Fibroblast of the conjunctiva (primary cell): ENCODE measurements around the gene IGFL1.
"Not testable (repeated sequence)": the region's sequence is repeated elsewhere in the genome, so short reads cannot be mapped to it uniquely, and the experiment has no call there.

ENCODE experiments used
- DNase-seq: peaks from one replicate; pipeline ENCODE4 v3.0.0-alpha.2; 2010; ENCODE audit warnings: low read depth

IGFL1 gene

DNA sequence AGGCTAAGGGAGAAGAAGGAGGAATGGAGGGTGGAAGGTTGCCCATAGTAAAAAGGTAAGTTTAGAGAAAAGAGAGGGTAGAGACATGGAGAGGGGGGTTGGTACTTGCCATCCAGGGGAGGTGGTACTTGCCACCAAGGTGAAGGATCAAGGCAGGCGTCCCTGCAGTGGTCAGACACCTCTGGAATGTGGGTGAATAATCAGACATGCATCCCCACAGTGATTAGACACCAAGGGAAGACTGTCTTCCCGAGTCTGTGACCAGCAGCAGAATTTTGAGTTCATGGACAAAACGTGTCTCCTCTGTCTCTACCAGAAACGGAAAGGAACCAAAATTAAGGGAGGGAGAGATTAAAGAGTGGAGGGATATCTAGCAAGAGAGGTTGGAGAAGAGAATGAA is 27.1 kb upstream of the IGFL1 start:
- no peak for DNase-seq

DNA sequence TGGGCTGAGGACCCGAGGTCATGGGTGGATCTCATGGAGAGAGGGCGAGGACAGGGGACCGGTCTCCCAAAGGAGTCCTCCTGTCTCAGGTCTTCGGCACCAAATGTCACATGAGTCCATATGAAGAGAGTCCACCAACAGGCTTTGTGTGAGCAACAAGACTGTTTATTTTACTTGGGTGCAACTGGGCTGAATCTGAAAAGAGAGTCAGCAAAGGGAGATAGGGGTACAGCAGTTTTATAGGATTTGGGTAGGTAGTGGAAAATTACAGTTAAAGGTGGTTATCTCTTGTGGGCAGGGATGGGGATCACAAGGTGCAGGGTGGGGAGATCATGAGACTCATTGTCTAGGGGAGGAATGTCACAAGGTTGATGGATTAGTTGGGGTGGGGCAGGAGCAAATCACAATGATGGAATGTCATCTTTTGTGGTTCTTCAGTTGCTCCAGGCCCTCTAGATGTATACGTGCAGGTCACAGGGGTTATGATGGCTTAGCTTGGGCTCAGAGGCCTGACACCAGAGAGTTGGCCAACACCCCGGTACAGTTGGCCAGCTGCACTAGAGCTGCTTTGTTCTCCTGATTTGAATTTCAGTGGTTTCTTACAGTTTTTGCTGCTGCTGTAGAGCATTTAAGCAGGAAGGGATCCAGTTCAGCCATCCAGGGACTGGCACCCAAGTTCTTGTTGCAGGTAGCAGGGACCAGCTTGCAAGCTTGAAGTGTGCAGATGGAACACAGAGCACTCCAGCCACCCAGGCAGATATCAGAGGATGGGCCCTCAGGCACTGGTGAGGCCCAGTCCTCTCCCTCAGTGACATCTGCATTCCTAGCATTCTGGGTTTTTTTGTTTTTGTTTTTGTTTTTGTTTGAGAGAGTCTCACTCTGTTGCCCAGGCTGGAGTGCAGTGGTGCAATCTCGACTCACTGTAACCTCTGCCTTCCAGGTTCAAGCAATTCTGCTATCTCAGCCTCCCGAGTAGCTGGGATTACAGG is 26.4 kb upstream of the IGFL1 start:
- DNase-seq, result no peak

DNA sequence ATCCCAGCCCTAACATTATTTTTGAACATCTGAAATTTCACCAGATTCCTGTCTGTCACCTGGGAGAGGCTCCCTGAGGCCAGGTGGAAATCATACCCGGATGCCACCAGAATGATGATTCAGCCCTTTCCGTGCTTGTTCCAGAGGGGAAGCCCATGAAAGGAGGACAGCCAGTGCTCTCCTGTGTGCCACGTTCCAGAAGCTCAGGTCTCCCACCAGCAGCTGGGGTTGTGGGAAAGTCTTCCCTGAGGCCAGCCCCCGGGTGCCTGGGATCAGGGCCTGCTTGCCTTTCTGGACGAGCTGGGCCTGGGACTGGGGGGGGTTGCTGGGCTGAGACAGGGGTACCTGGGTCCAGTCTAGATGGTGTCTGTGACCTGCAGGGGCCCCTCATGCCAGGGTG is 25.5 kb upstream of the IGFL1 start:
- no peak for DNase-seq

DNA sequence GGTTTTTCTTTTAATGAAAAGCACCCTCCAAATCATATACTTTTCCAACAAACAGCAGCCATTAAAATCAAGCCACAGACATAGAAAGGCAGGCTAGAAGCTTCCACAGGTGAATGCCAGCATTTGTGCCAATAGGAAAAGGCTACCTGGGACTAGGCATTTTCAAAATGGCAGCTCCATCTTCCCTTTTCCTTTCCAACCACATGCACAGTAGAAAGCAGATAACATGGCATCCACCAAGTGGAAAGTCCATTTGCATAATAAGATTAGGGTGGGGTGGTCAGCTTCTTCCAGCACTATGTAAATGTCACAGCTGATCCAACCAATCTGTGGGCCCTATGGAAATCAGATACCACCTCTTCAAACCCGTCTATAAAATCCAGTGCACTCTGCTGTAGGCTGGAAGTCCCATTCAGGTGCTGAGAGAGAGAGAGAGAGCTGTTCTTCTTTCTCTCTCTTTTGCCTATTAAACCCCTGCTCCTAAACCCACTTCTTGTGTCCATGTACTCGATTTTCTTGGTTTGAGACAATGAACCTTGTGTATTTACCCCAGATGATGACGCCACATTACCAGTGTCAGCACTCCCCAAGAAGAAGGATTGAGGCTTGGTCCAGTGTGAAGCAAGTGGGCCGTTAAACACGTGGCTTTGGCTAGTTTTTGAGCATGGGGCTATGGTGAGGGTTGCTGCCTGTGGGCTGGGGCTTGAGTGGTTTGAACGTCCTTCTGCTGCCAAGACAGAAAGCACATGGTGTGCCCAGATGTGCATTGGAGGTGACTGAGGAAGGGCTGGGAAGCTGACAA is 24.2 kb upstream of the IGFL1 start:
- DNase-seq, result no peak

DNA sequence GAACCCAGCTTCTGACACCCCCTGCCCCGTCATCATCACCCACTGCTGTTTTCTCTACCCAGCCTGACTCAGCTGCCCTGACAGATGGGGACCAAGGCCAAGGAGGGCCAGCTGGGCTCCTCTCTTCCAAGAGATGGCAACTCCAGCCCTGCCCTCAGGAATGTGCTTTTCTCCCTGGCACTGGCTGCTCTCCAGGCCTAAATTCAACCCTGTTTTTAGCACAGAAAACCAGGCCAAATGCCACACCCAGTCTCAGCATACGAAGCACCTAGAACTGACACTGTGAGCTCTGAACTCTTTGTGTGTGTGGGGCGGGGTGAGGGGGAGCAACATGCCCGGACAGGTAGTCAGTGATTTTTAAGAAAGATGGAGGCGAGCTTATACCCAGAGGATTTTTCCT is 23.4 kb upstream of the IGFL1 start:
- no peak for DNase-seq

DNA sequence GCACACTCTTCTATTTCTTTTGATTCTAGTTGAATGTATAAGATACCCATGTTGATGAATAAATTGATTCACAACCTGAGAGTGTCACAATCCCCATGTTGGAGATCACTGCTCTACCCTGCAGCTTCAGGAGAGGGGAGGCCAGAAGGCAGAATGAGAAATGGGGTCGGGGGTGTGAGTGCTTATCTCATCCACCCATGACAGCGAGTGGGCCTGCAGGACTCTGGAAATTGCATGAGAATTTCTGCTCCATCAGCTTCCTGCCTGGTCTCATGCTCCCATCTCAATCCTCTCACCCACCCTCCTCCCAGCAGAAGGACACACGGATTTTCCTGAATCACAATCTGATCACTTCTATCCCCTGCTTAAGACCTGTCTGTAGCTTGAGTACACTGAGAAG is 22.9 kb upstream of the IGFL1 start:
- DNase-seq, result no peak

DNA sequence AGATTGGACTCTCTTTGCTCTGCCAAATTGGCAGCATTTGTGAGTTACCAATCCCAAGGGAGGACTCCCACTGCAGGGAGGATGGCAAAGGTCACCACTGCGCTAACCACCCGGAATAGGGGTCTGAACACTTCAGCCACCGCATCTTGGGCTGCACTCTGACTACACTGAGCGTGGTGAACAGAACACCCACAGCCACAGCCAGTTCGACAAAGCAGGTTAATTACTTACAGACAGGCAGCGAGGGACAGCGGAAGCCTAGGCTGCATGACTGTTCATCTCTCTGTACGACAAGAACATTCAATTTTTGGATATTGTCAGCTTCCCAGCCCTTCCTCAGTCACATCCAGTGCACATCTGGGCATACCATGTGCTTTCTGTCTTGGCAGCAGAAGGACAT is 21.7 kb upstream of the IGFL1 start:
- not testable (repeated sequence) for DNase-seq

DNA sequence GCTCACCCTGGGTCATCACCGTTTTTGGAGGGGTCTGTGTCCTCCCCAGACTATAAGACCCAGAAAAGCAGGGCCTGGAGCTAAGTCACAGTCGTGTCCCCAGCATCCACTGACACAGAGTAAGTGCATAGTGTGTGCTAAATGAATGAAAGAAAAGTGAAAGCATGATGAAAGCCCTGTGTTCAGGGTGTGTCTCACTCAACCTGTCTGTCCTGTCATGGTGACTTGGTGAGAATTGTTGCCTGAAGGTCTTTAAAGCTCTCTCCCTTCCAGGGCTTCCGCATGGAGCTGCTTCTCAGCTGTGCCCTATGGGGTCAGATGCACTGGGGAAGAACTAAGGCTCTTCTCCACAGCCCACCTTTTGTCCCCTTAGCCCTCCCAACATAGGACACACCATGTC is 20.5 kb upstream of the IGFL1 start:
- no peak for DNase-seq

DNA sequence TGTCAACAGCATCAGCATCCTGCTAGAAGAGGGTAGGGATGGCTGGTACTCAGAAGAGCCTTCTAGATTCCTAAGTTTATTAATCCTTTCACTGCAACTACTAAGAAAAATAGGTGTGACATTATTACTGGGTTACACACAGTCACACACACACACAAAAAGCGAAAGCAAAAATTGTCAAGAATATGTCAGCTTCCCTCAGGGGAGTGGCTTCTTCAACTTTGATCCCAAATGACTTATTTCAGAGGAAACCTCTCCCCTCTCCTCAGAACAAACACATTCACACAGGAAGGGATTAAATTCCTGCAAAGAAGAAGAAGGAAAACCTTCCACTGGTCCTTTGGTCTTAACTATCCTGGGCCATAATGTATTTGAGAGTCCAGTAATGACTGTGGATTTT is 20.1 kb upstream of the IGFL1 start:
- no peak for DNase-seq

DNA sequence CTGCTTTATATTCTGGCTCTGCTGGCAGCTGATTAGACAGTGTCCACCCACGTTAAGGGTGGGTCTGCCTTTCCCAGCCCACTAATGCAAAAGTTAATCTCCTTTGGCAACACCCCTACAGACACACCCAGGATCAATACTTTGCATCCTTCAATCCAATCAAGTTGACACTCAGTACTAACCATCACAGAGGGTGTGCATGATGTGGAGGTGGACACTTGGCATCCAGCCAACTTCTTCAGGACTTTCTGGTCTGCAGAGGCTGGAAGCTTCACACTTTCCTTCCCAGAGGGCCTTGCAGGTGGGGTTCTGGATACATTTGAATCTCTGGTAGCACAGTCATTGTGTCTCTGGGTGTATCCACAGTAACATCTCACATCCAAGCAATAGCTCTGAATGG is 18.9 kb upstream of the IGFL1 start:
- no peak for DNase-seq

DNA sequence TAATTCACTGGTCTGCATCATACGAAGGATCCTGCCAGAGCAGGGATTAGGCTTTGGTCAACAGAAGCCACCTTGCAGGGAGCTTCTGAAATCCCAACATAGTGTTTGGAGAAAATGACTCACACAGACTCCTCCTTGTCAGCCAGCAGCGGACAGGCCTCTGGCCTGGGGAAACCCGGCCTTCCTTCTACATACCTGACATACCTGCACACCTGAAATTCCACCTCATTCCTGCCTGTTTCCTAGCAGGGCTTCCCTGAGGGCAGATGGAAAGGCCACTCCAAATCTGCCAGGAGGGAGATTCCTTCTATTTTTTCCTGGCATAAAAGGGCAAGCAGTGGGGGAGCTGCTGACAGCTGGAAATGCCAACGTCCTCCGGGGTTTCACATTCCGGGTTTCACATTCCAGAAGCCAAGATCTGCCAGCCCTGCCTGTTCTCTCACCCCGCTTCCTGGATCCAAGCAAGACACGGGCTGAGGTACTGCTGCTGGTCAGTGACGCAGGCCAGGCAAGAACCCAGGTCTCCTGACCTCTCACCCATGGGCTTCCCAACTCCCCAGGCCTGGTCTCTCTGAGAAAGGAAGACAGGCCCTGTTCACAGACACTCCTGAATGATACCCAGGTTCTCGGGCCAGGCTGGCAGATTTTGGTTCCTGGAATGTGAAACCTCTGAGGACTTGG is 18.2 kb upstream of the IGFL1 start:
- DNase-seq, result no peak

DNA sequence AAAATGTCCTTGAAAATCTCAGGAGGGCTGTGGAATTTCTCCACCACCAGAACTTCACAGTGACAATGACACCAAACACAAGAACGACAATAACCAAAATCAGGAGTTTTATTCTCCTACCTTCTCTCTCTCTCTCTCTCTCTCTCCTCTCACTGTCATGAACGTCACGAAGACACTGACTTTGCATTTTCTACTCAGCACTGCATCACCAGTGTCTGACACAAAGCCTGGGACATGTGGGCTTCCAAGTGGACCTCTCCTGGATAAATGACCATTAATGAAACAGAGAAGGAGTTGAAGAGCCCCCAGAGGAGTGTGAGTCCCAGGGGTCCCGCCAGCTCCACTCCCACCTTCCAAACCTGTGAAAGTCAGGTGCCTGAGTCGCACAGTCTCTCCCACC is 16.9 kb upstream of the IGFL1 start:
- DNase-seq, result not testable (repeated sequence)

DNA sequence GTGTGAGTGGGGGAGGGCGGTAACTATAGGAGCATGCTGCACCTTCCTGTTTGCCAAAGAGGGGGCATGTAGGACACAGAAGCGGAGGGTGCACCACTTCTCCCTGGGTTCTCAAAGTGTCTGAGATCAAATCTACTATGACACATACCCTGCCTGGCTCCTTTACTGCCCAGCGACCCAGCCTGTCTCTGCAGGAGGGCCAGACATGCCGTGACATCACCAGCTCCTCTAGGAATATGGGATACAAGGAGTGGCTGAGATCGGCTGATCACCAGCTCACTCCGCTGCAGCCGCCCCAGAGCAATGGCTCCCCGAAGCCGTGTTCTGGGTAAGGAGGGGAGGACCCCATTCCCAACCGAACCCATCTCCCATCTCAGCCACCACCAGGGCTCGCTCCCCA is 16.4 kb upstream of the IGFL1 start:
- DNase-seq, result no peak

DNA sequence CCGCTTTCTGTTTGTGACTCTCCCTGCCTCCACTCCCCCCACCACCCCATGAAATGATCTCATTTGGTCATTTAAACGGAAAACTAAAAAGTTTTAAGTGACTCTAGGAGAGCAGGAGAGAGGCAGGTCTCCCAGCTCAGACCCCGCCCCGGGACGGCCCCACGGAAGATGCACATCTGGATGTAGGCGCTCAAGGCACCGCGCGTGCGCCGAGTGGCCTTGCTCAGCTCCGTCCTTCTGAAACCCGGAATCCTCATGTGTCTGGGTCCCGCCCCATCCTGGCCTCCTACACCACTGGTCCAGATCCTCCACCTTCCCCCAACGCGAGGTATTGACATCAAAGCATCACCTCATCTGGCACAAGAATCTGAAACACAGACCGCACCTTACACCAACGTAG is 15.7 kb upstream of the IGFL1 start:
- no peak for DNase-seq

DNA sequence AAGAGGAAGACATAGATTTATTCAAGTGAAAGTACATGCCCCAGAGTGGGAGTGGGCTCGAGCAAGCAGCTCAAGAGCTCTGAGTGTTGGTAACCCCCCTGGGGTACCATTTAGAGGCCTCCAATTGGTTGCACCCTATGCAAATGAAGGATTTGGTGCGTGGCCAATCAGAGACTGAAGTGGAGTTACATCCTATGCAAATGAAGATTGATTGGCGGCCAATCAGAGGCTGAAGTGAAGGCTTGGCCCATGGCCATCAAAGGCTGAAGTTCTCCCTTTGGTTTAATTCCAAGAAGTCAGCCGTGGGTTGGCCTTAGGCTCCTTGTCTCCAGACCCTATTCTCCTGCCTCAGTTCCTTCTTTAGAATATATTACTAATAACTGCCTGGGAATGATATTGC is 12.9 kb upstream of the IGFL1 start:
- DNase-seq, result no peak

DNA sequence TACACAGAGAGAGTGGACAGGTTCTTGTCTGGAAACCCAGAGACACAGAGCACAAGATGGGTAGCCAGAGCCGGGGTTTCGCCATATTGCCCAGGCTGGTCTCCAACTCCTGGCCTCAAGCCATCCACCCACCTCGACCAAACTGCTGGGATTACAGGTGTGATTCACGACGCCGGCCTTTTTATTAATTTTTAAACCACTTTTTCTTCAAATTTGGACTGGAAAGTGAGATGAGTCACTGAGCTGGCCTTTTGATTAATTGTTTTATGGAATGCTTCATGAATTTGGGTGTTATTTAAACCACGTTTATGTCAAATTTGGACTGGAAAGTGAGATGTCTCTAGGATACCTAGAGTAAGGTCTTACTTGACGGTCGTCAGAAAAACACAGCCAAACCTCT is 12.1 kb upstream of the IGFL1 start:
- DNase-seq, result no peak

DNA sequence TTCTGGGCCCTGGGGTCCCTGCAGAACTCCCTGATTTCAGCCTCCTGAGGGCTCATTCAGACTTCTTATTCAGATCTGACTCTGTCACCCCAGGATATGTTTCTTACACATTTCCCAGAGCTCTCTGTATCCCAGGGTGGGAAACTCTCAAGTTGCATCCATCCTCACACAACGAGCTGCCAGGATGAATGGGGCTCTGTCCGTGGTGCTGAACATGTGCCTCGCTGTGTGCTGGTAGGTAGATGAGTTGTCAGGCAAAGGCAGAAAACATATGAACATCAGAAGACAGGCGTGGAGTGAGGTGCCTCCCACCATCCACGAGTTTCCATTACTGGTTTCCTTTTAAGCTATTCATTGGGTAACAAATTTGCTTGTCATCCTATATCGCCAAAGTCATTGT is 11.4 kb upstream of the IGFL1 start:
- DNase-seq, result no peak

DNA sequence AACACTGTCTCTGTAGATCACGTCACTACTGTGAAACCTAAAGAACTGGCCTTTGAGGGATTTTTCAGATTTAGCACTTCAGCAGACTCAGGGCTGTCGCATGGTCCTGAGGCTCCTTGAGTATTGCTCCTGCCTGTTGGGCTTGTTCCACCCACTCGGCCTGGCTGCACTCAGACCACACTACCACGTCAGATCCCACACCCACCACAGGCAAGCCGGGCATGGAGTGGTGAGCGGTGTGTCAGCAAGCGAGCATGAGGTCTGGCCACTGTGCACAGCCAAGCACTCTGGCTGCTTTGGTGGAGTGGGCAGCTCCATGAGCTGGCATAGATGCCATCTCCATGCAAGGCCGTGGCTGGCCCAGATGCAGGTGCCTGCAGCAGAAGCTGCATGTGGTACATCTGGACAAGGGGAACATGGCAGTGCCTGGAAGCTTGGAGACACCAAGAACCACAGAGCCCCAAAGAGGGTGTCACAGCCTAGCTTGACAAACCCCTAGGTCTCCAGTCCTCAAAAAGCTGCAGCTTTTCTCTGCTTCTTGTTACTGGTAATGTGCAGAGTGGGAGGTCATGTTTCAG is 9.4 kb upstream of the IGFL1 start:
- no peak for DNase-seq

DNA sequence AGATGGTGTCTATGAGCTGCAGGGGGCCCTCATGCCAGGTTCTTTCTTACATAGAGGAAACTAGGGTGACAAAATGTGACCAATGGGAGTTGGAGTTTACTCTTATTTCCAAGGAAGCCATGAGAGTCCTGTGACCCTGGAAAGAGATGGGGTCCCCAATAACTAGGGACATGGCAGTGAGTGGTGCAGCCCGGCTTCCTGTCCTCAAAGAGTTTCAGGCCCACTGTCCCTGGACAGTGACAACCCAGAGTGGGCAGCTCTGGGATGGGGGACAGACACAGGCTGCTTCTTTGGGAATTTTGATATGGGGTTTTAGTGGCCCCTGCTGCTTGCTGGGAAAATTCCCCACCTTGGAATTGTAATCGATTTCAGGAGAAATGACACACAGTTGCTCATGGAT is 8.4 kb upstream of the IGFL1 start:
- DNase-seq, result no peak

DNA sequence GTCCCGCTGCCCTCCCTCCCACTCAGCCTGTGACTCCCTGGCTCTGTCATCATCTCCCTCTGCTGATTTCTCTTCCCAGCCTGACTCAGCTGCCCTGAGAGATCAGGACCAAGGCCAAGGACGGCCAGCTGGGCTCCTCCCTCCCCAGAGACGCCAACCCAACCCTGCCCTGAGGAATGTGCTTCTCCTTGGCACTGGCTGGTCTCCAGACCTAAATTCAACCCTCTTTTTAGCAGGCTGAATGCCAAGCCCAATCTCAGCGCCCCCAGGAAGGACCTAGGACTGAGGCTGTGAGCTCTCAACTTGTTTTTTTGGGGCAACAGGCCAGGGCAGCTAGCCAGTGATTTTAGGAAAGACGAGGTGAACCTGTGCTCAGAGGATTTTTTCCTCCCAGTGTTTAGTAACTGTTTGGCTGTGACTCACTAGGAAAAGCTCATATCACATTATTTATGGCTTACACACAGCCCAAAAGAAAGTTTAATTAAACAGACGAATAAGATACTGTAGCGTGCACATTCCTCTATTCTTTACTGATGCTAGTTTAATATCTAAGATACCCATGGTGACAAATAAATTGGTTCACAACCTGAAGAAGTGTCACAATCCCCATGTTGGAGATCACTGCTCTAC is 7.4 kb upstream of the IGFL1 start:
- no peak for DNase-seq

DNA sequence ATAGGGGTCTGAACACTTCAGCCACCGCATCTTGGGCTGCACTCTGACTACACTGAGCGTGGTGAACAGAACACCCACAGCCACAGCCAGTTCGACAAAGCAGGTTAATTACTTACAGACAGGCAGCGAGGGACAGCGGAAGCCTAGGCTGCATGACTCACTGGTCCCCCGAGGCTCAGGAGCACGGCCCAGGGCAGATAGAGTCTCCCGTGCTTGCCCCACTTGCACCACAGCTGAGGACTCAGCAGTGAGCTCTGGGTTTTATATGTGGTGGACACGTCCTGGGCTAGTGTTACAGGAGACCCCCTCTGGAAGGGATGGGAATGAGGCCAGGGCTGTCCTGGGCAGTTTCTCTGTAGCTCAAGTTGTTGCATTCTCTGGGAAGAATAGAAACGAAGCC is 5.8 kb upstream of the IGFL1 start:
- DNase-seq, result not testable (repeated sequence)

DNA sequence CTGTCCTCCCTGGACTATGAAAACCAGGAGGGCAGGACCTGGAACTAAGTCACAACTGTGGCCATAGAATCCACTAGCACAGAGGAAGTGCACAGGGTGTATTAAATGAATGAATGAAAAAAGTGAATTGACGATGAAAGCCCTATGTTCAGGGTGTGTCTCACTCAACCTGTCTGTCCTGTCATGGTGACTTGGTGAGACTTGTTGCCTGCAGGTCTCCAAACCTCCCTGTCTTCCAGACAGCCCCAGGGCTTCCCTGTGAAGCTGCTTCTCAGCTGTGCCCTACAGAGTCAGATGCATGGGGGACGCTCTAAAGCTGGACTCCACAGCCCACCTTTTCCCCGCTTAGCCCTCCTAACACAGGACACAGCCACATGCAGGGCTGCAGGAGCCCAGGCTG is 4.8 kb upstream of the IGFL1 start:
- DNase-seq, result no peak
